Measurements from ENCODE around the gene SMC1B. TPM values are rescaled to one million over a fixed set of nuclear protein-coding genes. Genes with fewer than 3 reads are reported as not detected.

Gene SMC1B
- total RNA-seq, 4 donors from 2014 or later: 0.21 TPM; not detected in 3

DNA sequence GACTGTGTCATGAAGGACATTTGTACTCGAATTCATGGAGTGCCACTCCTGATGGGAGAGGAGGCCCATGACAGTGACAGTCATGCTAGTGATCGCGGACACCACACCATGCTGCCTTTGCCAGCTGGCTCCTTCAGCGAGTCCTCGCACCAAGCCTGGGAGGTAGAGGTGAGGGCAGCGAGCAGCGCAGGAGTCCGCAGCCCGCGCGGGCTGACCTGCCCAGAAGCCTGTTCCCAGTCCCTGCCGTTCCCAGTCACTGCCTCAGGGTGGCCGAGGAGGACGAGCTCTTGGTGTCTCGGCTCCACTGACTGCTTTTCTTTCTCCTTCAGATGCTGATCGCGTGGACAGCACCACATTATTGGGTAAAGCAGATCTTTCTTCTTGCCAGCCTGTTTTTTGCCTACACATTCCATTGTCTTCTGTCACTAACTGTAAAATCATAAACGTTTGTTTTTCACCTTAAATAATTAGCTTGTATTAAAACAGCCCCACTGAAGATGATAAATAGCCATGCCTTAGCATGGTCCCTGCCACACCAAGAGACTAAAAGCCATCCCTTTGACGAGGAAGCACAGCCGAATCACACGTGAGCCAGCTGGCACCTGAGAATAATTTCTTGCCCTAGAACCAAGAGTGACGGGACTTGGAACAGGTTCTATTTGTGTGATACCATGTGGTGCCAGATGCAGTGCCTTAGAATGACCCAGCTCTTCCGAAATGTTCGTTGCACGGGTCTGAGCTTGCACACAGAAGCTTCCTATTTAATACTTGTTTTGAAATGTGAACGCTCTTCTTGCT is 78.2 kb downstream of the SMC1B start:
- no peak for DNase-seq (ENCODE audit: low spot score in 2 of 2)
- Histone ChIP-seq H3K4me3 (no peak overlapping the region), H3K27me3 (no peaks in the 10 kb centered on the region), H3K36me3 (peaks cover 48% of the 10 kb centered on the region), H3K4me1 (peaks cover 42% of the 10 kb centered on the region), H3K9me3 (no peaks in the 10 kb centered on the region), H3K27ac (peak overlapping the region; percentile 35)
- TF ChIP-seq EP300 (IDR thresholded peaks at IDR 0.05) (no peak), POLR2AphosphoS5 (IDR thresholded peaks at IDR 0.05) (no peak), POLR2A (IDR thresholded peaks at IDR 0.05) (no peak)
- TF ChIP-seq, protein P1, sequence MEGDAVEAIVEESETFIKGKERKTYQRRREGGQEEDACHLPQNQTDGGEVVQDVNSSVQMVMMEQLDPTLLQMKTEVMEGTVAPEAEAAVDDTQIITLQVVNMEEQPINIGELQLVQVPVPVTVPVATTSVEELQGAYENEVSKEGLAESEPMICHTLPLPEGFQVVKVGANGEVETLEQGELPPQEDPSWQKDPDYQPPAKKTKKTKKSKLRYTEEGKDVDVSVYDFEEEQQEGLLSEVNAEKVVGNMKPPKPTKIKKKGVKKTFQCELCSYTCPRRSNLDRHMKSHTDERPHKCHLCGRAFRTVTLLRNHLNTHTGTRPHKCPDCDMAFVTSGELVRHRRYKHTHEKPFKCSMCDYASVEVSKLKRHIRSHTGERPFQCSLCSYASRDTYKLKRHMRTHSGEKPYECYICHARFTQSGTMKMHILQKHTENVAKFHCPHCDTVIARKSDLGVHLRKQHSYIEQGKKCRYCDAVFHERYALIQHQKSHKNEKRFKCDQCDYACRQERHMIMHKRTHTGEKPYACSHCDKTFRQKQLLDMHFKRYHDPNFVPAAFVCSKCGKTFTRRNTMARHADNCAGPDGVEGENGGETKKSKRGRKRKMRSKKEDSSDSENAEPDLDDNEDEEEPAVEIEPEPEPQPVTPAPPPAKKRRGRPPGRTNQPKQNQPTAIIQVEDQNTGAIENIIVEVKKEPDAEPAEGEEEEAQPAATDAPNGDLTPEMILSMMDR (IDR thresholded peaks at IDR 0.05): peak in 1 of 2 donors; percentile 9
- WGBS: 46% methylated on average over 21 of the region's 26 CpGs

DNA sequence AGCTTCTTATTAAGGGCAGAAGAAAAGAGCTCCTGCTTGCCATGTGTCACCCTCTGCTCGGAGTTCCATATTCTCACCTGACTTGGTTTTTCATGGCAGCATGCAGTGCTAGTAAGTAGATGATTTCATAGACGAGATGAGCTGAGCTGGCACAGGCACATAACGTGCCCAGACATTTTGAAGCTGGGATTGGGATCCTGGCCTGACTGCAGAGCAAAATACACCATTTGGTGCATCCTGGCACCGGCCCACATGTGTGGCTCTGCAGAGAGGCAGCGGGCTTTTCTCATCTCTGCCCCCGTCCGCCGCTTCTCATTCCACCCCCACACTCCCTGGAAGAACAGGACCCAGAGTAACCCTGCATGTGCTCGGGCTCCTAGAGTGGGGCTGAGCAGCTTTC is 78.9 kb downstream of the SMC1B start:
- 71% methylated on average over 9 of the region's 9 CpGs for WGBS
- TF ChIP-seq POLR2AphosphoS5 (IDR thresholded peaks at IDR 0.05): no peak
- TF ChIP-seq EP300 (IDR thresholded peaks at IDR 0.05): no peak
- TF ChIP-seq, protein P1 (IDR thresholded peaks at IDR 0.05): no peak
- no peak for TF ChIP-seq POLR2A (IDR thresholded peaks at IDR 0.05)
- H3K4me3 ChIP-seq: no peak overlapping the region
- DNase-seq (ENCODE audit: low spot score in 2 of 2): no peak
- H3K4me1 ChIP-seq: peaks cover 42% of the 10 kb centered on the region
- peak overlapping the region; percentile 35 for H3K27ac ChIP-seq
- H3K9me3 ChIP-seq: no peaks in the 10 kb centered on the region
- peaks cover 43% of the 10 kb centered on the region for H3K36me3 ChIP-seq
- no peaks in the 10 kb centered on the region for H3K27me3 ChIP-seq

DNA sequence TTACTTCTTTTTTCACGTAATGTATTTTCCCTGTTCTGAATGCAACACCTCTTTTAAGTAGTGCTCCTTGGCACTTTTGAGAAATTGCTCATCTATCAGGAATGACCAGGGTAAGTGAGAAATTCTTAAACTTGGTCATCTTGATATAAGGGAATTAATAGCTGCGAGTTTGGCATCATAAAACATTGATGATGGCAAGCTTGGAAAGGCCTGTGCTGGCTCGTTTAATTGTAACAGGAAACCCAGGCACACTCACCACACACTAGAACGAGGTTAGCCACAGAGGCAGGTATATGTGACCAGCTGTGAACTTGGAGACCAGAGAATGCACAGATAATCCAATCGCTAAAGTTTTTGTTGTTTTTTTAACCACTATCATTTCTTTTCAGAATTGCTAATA is 79.3 kb downstream of the SMC1B start:
- 47% methylated on average over 5 of the region's 5 CpGs for WGBS
- peaks cover 42% of the 10 kb centered on the region for H3K4me1 ChIP-seq
- H3K36me3 ChIP-seq: peaks cover 43% of the 10 kb centered on the region
- H3K27ac ChIP-seq: peak overlapping the region; percentile 35
- no peak overlapping the region for H3K4me3 ChIP-seq
- no peaks in the 10 kb centered on the region for H3K27me3 ChIP-seq
- TF ChIP-seq POLR2A (IDR thresholded peaks at IDR 0.05) (no peak), EP300 (IDR thresholded peaks at IDR 0.05) (no peak), POLR2AphosphoS5 (IDR thresholded peaks at IDR 0.05) (no peak)
- TF ChIP-seq, protein P1 (IDR thresholded peaks at IDR 0.05): no peak
- no peak for DNase-seq (ENCODE audit: low spot score in 2 of 2)
- no peaks in the 10 kb centered on the region for H3K9me3 ChIP-seq

DNA sequence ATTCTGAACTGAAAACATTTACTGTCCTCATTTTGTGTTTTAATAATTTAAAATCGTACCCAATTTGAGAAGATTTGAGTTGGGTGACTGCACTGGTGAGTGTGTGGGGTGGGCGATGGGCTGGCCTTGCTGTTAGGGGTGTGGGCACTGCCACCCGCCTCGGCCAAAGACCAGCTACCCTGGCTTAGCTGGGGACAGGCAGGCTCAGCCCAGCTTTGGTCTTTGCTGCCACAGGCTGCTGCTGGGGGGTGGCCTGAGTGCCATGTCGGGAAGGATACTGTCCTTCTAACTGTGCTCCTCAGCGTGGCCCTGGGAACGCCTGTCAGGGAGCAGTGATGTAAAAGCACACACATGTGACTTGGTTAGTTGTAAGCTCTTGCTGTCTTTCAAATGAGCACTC is 81.4 kb downstream of the SMC1B start:
- Histone ChIP-seq H3K27me3 (no peaks in the 10 kb centered on the region), H3K4me3 (no peak overlapping the region), H3K4me1 (peaks cover 35% of the 10 kb centered on the region), H3K9me3 (no peaks in the 10 kb centered on the region), H3K36me3 (peaks cover 46% of the 10 kb centered on the region), H3K27ac (no peak overlapping the region)
- 97% methylated on average over 7 of the region's 7 CpGs for WGBS
- no peak for TF ChIP-seq EP300 (IDR thresholded peaks at IDR 0.05)
- no peak for TF ChIP-seq POLR2A (IDR thresholded peaks at IDR 0.05)
- TF ChIP-seq, protein P1 (IDR thresholded peaks at IDR 0.05): no peak
- DNase-seq (ENCODE audit: low spot score in 2 of 2): no peak

DNA sequence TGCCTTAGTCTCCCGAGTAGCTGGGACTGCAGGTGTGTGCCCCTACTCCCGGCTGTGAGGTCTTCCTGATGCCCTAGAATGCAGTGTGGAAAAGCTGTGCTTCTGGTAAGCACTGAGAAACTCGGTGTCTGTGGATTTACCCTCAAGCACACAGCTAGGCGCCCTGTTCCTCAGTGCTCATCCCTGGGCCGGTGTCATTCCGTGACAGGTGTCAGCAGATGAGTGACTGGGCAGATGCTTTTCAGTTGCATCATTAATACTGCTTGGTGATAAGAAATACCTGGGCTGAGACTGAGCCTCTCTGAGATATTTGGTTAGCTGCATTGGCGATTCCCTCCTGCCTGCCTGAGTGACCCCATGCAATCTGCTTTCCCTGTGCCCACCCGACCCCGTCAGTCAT is 81.9 kb downstream of the SMC1B start:
- Histone ChIP-seq H3K36me3 (peaks cover 47% of the 10 kb centered on the region), H3K27me3 (no peaks in the 10 kb centered on the region), H3K4me3 (no peak overlapping the region), H3K27ac (no peak overlapping the region), H3K4me1 (peaks cover 30% of the 10 kb centered on the region), H3K9me3 (no peaks in the 10 kb centered on the region)
- no peak for DNase-seq (ENCODE audit: low spot score in 2 of 2)
- WGBS: 89% methylated on average over 5 of the region's 9 CpGs
- TF ChIP-seq, protein P1 (IDR thresholded peaks at IDR 0.05): no peak
- no peak for TF ChIP-seq POLR2A (IDR thresholded peaks at IDR 0.05)
- no peak for TF ChIP-seq POLR2AphosphoS5 (IDR thresholded peaks at IDR 0.05)
- no peak for TF ChIP-seq EP300 (IDR thresholded peaks at IDR 0.05)

All from suprapubic skin (tissue), 4 donors.